HS-27A (cell line): ENCODE measurements around the gene ASPG.

Experiments
- DNase-seq: peaks from one replicate; pipeline ENCODE4 v3.0.0-alpha.2; 2012; ENCODE audit warnings: low read depth, missing footprints

The ASPG gene

DNA sequence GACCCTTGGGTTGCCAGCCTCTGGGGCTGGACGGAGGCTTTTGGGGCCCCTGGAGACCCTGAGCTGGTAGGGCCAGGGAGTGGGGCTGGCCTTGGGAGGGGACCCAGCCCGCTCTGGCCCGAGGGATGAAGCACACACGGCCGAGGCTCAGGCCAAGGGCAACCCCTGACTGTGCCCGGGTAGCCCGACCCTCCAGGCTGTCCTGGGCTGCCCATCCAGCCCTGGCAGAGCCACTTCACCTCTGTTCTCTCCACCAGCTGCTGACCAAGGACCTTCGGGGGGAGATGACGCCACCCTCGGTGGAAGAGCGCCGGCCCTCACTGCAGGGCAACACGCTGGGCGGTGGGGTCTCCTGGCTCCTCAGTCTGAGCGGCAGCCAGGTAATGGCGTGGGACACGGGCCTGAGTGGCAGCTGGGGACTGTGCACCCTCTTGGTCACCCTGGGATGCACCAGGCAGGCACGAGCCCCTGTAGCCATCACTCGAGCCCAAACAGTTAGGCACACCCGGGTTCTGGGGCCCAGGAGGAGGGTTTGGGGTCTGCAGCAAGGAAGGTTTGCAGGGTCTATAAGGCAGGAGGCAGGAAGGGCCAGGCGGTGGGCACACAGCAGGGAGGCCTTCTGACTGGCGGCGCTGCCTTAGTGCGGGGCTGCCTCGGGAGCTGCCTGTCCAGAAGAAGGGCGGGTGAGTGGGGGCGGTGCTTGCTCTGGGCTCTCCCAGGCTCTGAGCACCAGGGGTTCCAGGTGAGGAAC, 19.7 kb downstream of the ASPG start:
- no peak for DNase-seq

DNA sequence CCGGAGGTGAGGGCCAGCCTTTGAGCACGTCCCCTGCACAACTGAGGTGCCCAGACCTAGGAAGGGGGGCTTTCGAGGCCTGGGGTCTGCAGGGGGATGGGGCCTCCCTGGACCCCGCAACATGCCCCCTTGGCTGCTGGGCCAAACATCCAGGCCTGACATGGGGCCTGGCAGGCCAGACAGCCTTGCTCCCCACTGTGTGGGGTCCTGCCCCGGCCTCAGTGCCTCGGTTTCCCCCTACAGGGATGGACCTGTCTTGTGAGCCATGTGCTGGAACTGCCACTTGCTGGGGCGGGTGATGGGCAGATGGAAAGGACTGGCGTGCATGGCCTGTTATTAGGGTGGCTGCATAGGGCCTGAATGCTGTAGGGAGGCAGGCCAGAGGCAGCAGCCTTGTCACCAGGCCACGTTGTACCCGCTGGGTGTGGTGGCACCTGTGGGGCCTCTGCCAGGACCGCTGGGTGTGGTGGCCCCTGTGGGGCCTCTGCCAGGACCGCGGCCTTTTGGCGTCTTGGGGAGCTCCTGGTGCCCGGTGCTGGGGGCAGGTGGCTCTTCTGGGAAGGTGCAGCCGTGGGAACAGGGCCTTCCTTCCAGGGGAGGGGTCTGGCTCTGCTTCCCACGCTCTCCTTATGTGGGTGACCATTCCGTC, 20.4 kb downstream of the ASPG start:
- no peak for DNase-seq

DNA sequence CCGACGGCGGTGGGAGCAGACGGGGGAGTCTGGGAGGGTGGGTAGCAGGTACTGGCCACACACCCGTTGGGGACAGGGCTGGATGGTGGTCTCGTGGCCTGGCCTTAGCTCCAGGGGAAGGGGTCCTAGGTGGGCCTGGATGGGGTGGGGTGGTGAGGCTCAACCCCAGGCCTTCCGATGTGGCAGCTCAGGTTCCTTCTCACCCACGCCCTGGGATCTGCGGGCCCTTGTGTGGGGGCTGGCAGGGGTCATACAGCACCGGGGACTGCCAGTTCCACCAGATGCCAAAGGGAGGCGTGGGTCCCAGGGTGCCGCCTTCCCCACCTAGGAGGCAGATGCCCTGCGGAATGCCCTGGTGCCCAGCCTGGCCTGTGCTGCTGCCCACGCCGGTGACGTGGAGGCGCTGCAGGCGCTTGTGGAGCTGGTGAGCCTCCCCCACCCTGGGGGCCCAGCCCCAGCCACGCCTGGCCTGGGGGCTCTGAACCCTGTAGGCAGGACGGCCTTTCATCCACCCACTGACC, 21.0 kb downstream of the ASPG start:
- DNase-seq: no peak

DNA sequence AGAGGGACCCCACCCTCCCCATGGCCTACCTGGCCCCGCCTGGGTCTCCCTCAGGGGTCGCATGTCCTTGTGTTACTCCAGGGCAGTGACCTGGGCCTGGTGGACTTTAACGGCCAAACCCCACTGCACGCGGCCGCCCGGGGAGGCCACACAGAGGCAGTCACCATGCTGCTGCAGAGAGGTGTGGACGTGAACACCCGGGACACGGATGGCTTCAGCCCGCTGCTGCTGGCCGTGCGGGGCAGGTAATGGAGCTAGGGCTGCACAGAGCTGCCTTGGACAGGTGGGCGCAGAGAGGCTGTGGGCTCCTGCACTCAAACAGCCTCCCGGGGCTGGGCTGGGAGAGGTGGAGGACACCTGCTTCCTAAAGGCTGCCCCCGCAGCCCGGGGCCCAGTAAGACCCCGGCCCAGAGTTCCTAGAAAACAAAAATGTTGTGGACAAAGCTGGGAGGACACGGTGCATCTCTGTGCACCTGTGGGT, 21.6 kb downstream of the ASPG start:
- DNase-seq: no peak

DNA sequence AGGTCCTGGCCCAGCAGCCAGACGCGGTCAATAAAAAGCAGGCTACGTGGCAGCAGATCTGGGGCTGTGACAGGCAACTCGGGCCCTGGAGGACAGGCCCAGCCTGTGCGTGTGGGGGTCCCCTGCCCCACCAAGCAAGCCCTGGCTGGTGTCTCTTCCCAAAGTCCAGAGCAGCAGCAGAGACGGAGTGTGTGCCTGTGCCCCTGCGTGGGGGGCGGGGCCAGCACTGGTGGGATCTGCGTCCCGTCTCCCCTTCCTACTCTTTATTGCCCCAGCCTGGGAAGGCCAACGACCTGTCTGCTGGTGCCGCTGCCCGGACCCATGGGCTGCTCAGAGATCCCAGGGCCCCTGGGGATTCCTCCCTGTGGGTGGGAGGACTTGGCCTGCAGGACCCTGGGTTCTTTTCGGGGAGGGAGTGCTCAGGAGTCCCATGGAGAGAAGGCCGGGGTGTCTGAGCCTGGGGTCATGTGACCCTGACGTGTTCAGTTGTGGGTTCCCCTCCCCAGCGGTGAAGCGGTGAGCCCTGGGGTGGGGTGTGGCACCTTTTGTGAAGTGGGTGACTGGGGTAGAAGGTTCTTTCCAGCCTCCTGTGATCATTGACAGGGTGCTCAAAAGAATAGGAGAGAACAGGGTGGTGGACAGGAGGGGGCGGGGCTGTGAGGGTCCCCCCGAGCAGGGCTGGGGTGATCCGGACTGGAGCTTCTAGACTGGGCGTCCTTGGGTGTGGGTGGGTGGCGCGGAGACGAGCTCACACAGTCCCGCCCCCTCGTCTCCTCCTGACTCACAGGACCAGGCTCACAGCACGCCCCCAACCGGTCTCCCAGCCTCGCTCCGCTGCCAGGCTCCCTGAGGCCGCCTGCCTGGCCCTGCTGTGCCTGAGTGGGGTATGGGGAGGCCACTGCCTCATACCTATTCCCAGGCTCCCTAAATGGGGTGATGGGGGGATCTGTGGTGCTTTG, 22.4 kb downstream of the ASPG start:
- no peak for DNase-seq

DNA sequence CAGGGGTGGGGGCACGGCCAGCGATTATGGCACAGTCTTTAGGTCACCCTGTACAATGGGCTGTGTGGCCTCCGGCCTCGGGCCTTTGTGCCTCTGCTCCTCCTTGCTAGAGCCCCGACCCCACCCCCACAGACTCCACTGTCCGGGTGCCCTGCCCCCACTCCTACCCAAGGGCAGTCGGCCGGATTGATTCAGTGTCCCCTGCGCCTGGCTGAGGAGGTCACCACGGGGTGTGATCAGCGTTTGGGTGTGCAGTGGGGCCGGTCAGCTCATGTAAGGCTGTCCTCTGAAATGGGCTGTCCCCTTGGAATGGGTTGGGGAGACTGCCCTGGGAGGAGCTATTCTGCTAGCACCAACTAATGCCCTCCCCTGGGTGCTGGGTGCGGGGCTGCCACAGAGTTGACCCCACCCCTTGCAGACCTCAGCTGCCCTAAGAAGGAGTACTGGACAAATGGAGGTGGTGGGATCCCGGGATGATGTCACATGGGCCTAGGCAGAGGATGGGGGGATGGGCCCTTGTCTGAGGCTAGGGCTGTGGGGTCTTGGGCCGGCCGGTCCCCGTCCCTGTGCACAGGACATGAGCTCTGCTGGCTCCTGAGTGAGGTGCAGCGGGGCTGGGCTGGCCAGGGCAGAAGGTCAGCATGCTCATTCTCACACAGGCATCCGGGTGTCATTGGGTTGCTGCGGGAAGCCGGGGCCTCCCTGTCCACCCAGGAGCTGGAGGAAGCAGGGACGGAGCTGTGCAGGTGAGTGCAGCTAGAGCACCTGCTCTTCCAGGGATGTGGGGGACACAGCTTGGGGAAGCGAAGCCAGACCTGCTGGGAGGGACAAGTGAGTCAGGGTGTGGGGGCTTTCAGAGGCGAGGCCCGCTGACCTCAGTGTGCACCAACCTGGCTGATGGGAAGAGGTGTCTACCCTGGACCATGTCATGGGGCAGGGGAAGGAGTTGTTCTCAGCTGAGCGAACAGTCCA, 23.4 kb downstream of the ASPG start:
- DNase-seq: no peak

DNA sequence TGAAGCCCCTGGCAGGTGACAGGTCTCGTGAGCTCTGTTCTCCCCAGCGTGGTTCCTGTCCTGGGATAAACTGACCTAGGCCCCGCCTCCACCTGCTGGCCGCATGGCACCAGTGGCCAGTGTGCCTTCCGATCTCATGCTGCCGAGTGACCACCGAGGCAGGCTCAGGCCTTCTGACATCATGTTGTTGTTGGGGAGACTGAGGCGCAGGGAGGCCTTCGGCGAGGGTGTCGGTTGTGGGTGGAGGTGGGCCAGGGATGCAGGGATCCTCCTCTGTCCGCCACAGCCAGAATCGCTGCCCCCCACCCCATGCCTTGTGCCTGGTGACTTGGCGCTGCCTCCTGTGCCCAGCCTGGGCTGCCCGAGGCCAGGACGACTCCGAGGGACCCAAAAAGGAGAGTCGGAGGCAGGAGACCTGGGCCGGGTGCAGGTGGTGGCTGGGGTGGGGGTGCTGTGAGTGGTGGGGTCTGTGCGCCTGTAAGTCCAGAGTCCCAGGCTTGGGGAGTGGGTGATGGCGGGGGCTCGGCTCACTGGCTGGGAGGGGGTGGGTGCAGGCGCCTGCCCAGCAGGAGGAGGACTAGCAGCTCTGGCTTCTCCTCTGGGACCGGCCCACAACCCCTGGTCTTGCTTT, 24.3 kb downstream of the ASPG start:
- no peak for DNase-seq

DNA sequence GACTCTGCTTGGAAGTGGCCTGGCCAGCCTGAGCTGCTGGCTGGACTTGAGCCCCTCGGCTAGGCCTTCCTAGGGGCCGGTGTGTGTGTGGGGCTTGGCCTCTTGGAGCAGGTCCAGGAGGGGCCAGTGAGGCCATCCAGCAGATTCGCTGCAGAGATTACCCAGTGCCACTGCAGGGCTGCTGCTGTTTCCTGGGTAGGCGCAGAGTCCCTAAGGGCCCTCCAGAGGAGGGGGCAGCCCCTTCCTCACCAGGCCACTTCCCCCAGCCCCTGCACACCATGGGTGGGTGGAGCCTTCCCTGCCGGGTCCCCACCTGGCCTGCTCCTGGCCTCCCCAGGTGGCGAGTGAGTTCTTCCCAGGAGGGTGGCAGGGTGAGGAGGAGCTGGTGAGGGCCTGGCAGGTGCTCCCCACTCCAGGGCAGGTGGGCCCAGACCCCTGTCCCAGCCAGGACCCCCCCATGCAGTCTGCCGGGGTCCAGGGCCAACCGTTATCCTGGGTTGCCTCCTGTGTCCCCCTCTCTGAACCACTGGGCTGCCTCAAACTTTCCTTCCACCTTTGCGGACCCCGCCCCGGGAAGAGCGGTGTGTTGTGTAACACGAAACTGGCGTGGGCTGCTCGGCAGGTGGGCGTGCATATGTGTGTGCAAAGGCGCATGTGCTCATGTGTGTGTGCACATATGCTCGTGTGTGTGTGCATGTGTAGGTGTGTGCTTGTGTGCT, 25.1 kb downstream of the ASPG start:
- DNase-seq: no peak

DNA sequence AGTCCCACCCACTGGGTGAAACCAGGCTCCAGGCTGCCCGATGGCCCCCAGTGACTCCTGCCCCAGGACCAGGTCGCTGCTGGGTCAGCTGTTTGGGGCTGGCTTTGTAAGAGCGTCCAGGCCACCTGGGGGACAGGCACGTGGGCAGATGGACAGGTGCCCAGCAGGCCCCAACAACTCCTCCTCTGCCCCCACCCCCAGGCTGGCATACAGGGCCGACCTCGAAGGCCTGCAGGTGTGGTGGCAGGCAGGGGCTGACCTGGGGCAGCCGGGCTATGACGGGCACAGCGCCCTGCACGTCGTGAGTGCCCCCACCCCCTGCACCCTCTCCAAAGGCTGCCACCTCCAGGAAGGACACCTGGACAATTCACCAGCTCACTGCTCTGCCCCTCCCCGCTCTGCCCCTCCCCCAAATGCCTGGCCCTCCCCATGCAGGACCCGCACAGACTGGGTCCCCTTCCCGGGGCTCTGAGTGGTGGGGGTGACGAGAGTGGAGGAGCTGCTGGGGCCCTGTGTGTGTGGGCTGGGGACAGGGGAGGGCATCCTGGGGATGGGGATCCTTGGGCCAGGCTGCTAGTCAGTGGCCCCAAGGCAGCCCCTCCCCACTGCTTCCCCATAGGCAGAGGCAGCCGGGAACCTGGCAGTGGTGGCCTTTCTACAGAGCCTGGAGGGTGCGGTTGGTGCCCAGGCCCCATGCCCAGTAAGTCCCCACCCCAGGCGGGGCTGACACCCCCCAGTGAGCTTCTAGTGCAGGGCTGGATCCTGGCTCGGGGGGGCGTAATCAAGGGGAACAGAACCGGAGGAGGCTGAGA, 26.0 kb downstream of the ASPG start:
- no peak for DNase-seq

DNA sequence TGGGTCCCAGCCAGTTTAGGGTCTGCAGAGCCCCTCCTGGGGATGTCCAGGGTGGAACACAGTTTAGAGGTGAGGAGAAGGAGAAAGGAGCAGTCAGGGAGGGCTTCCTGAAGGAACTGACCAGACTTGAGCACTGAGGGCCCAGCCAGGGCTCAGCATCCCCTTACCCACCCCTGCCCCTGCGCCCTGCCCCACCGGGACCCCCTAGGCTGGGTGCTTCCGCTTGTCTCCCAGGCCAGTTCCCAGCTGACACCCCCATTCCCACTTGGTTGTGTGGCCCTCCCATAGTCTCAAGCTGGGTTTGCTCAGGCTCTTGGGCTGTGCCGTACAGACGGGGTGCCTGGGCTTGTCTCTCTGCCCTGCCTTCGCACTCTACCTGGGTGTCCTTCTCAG, 26.6 kb downstream of the ASPG start:
- no peak for DNase-seq

DNA sequence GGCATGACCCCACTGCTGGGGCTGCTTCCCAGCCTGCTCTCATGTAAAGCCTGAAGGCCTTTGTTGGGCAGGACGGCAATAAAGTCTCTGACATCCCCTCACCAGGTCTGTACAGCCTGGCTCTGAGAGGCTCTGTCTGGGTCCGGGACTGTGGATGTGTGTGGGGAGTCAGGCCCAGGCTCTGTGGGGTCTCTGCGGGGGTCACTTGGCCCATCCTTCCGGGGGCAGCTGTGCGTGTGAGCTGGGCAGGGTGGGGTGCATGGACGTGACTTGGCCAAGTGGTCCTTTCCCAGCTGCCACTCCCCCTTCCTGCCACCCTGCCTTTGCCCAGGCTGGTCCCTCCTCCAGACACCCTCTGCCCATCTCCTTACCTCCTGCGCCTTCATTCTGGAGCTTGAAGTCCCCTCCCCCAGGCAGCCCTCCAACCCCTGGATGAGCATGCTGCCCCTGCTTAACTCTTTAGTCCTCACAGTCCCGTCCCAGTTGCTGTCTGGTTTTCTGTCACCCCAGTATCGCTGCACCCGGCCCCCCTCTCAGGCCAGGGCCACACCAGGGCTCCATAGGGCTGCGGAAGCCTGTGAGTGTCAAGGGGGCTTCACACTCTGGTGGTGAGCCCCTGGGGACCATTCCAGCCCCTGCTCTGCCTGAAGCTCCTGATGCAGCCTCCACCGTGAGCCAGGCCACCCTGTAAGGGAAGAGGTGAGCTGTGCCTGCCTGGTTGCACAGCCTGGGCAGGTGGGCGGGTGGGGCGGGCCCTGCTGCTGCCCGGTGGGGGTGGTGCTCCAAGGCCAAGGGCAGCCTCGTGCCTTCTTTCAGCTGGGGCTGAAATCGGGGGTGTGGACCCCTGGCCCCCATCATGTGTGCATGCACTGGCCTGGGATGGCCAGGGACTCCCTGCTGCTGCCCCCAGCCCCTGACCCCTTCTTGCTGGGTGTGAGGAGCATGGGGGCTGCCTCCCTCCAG, 27.4 kb downstream of the ASPG start:
- no peak for DNase-seq

DNA sequence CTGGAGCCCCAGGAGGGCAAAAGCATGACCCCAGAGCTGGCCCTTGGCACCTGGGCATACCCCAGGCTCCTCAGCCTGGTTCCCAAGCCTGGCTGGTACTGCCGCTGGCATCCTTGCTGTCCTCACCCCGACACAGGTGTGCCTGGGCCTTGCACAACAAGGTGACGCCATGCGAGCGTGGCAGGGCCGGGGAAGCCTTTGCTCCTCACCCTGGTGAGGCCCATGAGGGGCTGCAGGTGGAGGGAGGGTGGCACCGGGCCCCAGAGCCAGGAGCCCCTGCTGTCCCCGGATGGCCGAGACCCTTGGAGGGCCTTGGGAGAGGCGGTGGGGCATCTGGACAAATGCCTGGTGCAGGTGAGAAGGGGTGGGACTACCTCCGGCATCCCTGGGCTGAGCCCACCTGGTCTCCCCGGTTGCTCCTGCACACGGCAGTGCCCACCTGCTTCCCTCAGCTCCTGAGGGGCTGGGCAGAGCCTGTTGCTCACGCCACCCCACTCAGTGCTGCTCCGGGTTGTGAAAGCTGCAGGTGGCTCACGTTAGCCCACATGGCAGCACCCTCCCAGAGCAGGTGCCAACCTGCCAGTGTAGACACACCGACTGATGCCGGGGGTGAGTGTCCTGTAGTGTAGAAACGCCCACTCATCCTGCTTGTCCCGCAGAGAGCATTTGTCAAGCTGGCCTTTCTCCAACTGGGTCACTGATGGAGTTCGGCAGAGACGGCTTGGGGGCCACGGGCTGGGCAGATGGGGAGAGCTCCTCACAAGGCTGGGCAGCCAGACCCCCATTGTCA, 28.3 kb downstream of the ASPG start:
- DNase-seq: no peak

DNA sequence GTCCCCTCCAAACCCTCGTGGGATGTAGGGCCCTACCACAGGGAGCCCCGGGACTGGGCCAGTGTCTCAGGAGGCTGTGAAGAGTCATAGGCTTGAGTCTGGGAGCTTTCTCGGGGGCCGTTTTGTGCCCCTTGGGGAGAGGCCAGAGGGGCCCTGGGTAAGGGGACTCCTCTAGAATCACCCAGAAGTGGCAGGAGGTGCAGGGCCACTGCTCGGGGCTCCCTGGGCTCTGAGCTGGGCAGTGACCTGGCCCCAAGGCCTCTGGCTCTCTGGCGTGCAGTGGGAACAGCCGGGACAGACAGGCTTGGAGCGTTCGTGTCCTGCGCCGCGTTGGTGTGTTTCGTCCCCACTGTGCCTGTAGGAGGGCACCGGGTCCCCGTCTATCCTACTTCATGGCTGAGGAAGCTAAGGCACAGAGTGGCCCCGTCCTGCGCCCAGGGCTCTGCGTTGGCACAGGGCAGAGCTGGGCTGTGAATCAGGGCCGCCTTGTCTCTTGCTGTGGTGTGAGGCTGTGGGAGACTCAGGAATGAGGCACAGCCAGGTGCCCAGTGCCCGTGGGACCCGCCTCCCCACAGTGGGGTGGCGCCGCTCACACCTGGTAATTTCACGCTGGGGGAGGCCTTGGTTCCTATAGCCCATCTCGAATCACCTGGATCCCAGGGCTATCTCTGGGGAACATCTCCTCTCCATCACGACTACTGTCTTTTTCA, 29.1 kb downstream of the ASPG start:
- no peak for DNase-seq

DNA sequence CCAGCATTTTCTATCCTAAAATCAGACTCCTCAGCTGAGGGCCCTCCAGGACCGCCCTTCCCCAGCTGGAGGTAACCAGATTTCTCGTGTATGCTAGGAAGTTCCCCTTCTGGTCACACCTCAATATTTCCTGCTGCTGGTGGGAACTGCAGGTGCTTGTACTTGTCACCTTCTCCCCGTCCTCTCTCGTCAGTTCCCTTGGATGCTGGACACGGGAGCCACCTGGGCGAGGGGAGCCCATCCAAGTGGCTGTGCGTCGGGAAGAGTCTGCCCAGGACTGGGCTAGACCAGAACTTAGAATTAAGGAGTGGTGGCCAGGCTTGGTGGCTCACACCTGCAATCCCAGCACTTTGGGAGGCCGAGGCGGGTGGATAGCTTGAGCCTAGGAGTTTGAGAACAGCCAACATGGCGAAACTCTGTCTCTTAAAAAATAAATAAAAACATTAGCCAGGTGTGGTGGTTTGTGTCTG, 29.7 kb downstream of the ASPG start:
- no peak for DNase-seq

DNA sequence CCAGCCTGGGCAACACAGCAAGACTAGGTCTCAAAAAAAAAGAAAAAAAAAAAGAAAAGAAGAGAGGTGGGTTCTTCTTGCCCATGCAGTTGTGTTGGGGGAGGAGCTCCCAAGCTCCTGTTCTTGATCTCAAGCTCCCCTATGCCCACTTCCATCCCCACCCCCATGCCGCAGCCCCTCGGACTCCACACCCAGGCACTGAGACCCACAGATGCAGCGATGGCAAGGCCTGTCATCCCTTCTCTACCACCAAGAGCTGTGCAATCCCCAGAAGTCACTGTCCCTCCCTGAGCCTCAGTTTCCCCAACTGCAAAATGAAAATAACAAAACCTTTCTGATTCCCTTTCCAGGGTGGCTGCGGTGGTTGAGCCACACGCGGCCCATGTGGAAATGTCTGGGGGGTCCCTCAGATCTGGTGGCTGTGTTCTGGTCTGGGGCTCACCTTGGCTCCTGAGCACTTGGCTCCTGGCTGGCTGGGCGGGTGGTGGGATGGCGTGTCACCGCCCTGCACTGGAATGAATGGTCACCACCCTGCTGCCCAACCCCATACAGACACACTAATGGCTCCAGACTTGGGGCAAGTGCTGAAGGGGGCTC, 30.3 kb downstream of the ASPG start:
- DNase-seq: no peak

DNA sequence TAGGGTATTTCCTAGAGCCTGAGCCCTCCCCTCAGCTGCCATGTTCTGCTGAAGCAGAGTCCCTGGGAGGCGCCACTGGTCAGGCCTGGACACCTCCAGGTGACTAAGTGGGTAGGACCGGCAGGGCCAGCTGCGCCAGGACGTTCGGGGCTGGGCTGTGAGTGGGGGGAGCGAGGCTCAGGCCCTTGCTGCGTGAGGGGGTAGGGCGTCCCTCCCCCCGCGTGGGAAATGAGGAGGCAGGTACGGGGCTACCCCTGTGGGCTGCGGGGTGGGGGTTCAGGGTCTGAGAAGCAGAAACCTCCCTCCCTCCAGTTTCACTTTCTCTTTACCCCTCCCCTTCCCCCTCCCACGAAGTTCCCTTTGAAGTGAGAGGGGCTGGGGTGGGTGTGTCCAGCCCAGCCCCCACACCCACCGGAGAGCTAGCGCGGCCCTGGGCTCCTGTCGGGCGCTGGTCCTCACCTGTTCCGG, 30.8 kb downstream of the ASPG start:
- DNase-seq: no peak
